HCT116 (cell line): ENCODE results near the gene KPNA1. TPM values are rescaled to one million over a fixed set of nuclear protein-coding genes. Genes with fewer than 3 reads are reported as not detected.

Experiments
- ATAC-seq: fragments of 200-7000 bp; cut with Tn5 transposase; 2 replicates; pipeline ENCODE4 v1.9.1; 2020; ENCODE audit warnings: mild to moderate bottlenecking, moderate library complexity
- BruUV-seq: library from RNA; stranded (reverse); fragments of 400-500 nt; replicated peaks from 2 replicates; lab custom pipeline; 2021; lab: Mats Ljungman, UMichigan
- CTCF ChIA-PET: fragments of 300-600 bp; sonication (Branson Sonifier 250); formaldehyde crosslinking; loops from one replicate; lab custom pipeline; 2021; ENCODE audit warnings: antibody characterized with exemption; lab: Charles Lee
- POLR2A ChIA-PET: fragments of 300-600, 350-600 bp; sonication (Branson Sonifier 250); formaldehyde crosslinking; loops from one replicate; lab custom pipeline; 2021; ENCODE audit warnings: antibody characterized with exemption; lab: Charles Lee
- RAD21 ChIA-PET, 2 experiments: fragments of 300-600 bp; sonication (Branson Sonifier 250); formaldehyde crosslinking; loops; one replicate each; lab custom pipeline; 2023; ENCODE audit warnings: low total read pairs in 2 of 2; ENCODE audit not compliant: uncharacterized antibody in 2 of 2, unreplicated experiment in 2 of 2, low non-redundant PET in 1 of 2; lab: Charles Lee
- DNase-seq: peaks from one replicate; pipeline ENCODE4 v3.0.0-alpha.2; 2010; ENCODE audit warnings: low read depth, low spot score
- H2AFZ ChIP-seq: fragments of 200-600 bp; shearing (Covaris generic), sonication (generic); 2 replicates; pipeline ENCODE4 v1.6.1; 2017; ENCODE audit warnings: low read depth, mixed run types, mixed read lengths, antibody characterized with exemption, low read length; ENCODE audit not compliant: poor library complexity, severe bottlenecking
- H3K27ac ChIP-seq: 2 replicates; pipeline ENCODE4 v1.5.1; 2012; ENCODE audit warnings: low read depth, low read length
- H3K27me3 ChIP-seq: fragments of 200-600 bp; sonication (generic); 2 replicates; pipeline ENCODE4 v1.6.1; 2016; ENCODE audit warnings: mixed run types, low read length, mixed read lengths; ENCODE audit not compliant: insufficient read depth
- H3K36me3 ChIP-seq, 2 experiments: fragments of 200-500 bp in 1 of 2; fragments of 200-600 bp in 1 of 2; sonication (Bioruptor generic) in 1 of 2; sonication (generic) in 1 of 2; 2 replicates each; pipeline versions ENCODE4 v1.5.1 to v1.6.1; 2014 to 2016; ENCODE audit warnings: low read length in 2 of 2, inconsistent platforms in 1 of 2, mixed read lengths in 1 of 2, mixed run types in 1 of 2; ENCODE audit not compliant: insufficient read depth in 2 of 2, control insufficient read depth in 1 of 2
- H3K4me1 ChIP-seq, 2 experiments: fragments of 200-600 bp in 1 of 2; sonication (generic) in 1 of 2; 2 replicates each; pipeline versions ENCODE4 v1.5.1 to v1.6.1; 2012 to 2017; ENCODE audit warnings: low read length in 2 of 2, inconsistent platforms in 1 of 2, mild to moderate bottlenecking in 1 of 2, mixed read lengths in 1 of 2, mixed run types in 1 of 2, moderate library complexity in 1 of 2; ENCODE audit not compliant: insufficient read depth in 2 of 2, control insufficient read depth in 1 of 2
- H3K4me2 ChIP-seq: fragments of 200-600 bp; sonication (generic); 2 replicates; pipeline ENCODE4 v1.6.1; 2017; ENCODE audit warnings: mixed run types, low read length, mixed read lengths
- H3K4me3 ChIP-seq, 2 experiments: fragments of 200-600 bp in 1 of 2; sonication (generic) in 1 of 2; replicated peaks in 1 of 2; 2 replicates each; pipeline ENCODE4 v1.5.1; 2011 to 2016; ENCODE audit warnings: low read length in 2 of 2, control low read depth in 1 of 2, low read depth in 1 of 2, mild to moderate bottlenecking in 1 of 2, mixed read lengths in 1 of 2, mixed run types in 1 of 2
- H3K79me2 ChIP-seq: fragments of 200-600 bp; sonication (generic); 2 replicates; pipeline ENCODE4 v1.6.1; 2017; ENCODE audit warnings: mild to moderate bottlenecking, mixed run types, low read length, moderate library complexity, mixed read lengths; ENCODE audit not compliant: insufficient read depth
- H3K9ac ChIP-seq: fragments of 200-600 bp; sonication (generic); 2 replicates; pipeline ENCODE4 v1.6.1; 2016; ENCODE audit warnings: low read length, mixed read lengths
- H3K9me2 ChIP-seq: fragments of 200-600 bp; sonication (generic), shearing (Covaris generic); 2 replicates; pipeline ENCODE4 v1.6.1; 2017; ENCODE audit warnings: mixed run types, mild to moderate bottlenecking, moderate library complexity; ENCODE audit not compliant: insufficient read depth
- H3K9me3 ChIP-seq, 2 experiments: fragments of 200-500 bp in 1 of 2; fragments of 200-600 bp in 1 of 2; sonication (Bioruptor generic) in 1 of 2; sonication (generic) in 1 of 2; 2 replicates each; pipeline ENCODE4 v1.6.1; 2014 to 2017; ENCODE audit warnings: low read length in 2 of 2, mixed read lengths in 2 of 2, inconsistent platforms in 1 of 2, low read depth in 1 of 2, mild to moderate bottlenecking in 1 of 2, mixed run types in 1 of 2, moderate library complexity in 1 of 2; ENCODE audit not compliant: control insufficient read depth in 1 of 2, insufficient read depth in 1 of 2
- H4K20me1 ChIP-seq: fragments of 200-600 bp; sonication (generic), shearing (Covaris generic); 2 replicates; pipeline ENCODE4 v1.6.1; 2017; ENCODE audit warnings: mixed run types, mild to moderate bottlenecking, moderate library complexity; ENCODE audit not compliant: insufficient read depth
- CBX3 ChIP-seq: IDR thresholded peaks from 2 replicates; pipeline ENCODE4 v1.6.1; 2012; ENCODE audit warnings: low read depth
- ELF1 ChIP-seq: IDR thresholded peaks from 2 replicates; pipeline ENCODE4 v1.6.1; 2012; ENCODE audit warnings: low read depth, borderline replicate concordance
- SIN3A ChIP-seq: IDR thresholded peaks from 2 replicates; pipeline ENCODE4 v1.6.1; 2012; ENCODE audit warnings: low read depth
- SRF ChIP-seq: IDR thresholded peaks from 2 replicates; pipeline ENCODE4 v1.6.1; 2012; ENCODE audit warnings: low read depth
- ZNF274 ChIP-seq: fragments of 200-500 bp; sonication (Bioruptor generic); IDR thresholded peaks from 2 replicates; pipeline ENCODE4 v1.6.1; 2014; ENCODE audit warnings: mild to moderate bottlenecking, low read depth, low read length, inconsistent platforms
- intact Hi-C: fragments of 100-400 bp; cut with micrococcal nuclease; formaldehyde crosslinking; loops from 2 replicates; pipeline ENCODE4 v1.10.0; 2022
- total RNA-seq: library from RNA; stranded (reverse); gene quantifications from one replicate; pipeline ENCODE4 v1.2.1, GENCODE V29; 2021; ENCODE audit not compliant: unreplicated experiment
- TF ChIP-seq, protein P1 (sequence below): IDR thresholded peaks from 2 replicates; pipeline ENCODE4 v1.6.1; 2011; ENCODE audit warnings: mild to moderate bottlenecking, low read length, moderate library complexity; ENCODE audit not compliant: insufficient replicate concordance; ENCODE audit errors: extremely low read depth

Gene KPNA1
- total RNA-seq, 1 experiment from 2014 or later, result 73.4 TPM

DNA sequence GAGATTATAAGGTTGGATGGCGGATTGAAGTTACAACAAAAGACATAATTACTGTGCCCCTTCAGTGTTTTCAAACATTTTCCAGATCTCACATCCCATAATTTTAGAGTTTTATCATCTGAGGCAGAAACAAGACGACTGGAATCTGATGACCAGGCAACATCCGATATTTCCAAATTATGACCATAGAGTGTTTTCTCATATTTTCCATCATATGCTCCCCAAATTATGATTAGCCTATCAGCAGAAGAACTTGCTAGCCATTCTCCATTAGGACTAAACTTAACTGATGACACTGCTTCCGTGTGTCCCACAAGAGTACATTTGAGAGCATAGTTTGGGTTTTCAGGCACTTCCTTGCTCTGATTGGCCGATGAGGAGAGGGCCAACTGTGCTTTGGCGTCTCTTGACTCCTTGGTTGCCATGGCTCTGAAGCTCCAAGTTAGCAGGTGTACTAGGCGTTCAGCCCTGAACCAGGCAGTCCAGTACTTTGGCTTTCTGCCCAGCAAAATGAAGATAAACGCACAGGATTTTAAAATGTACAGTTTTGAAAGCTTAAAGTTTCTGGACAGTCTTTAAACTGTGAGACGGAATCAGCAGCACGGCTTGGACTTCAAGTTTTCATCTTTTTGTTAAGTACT, 99.5 kb downstream of the KPNA1 start:
- Histone ChIP-seq H3K9me3 (no peaks in the 10 kb centered on the region), H4K20me1 (no peaks in the 10 kb centered on the region), H3K79me2 (peaks cover 28% of the 10 kb centered on the region), H3K9me2 (no peaks in the 10 kb centered on the region), H3K9ac (peak overlapping the region; percentile 72), H3K4me3 (peak overlapping the region; percentile 82 to 84), H3K27me3 (no peaks in the 10 kb centered on the region), H3K36me3 (peaks cover 0 to 14% of the 10 kb centered on the region in 2 experiments; a peak in 2 of 4 replicates), H3K4me1 (peaks cover 6 to 15% of the 10 kb centered on the region in 2 experiments; a peak in 3 of 4 replicates), H3K27ac (peak overlapping the region; percentile 74), H2AFZ (no peak overlapping the region), H3K4me2 (peak overlapping the region; percentile 77)
- no peak for TF ChIP-seq SRF
- no peak for TF ChIP-seq ZNF274
- TF ChIP-seq CBX3, result no peak
- peak; percentile 74 for TF ChIP-seq SIN3A
- no peak for TF ChIP-seq ELF1
- TF ChIP-seq, protein P1, sequence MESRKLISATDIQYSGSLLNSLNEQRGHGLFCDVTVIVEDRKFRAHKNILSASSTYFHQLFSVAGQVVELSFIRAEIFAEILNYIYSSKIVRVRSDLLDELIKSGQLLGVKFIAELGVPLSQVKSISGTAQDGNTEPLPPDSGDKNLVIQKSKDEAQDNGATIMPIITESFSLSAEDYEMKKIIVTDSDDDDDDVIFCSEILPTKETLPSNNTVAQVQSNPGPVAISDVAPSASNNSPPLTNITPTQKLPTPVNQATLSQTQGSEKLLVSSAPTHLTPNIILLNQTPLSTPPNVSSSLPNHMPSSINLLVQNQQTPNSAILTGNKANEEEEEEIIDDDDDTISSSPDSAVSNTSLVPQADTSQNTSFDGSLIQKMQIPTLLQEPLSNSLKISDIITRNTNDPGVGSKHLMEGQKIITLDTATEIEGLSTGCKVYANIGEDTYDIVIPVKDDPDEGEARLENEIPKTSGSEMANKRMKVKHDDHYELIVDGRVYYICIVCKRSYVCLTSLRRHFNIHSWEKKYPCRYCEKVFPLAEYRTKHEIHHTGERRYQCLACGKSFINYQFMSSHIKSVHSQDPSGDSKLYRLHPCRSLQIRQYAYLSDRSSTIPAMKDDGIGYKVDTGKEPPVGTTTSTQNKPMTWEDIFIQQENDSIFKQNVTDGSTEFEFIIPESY, result no peak
- ChIA-PET RAD21 (no interaction called here), POLR2A (interaction anchor here (2.3 kb wide), 1 partner anchor 32 kb away, joined by 12 read pairs; the partner anchor contains the start of genes FAM162A and MIX23), CTCF (interaction anchor here (0.6 to 2.4 kb wide), 3 partner anchors 23 to 263 kb away, joined by 3 to 8 read pairs (median 5); partner anchors contain the start of gene FAM162A)
- BruUV-seq, result TSS peak; percentile 72
- intact Hi-C loops, result no loop called here
- peak; percentile 65 for ATAC-seq
- DNase-seq, result peak; percentile 52
